Stimulated activated CD4-positive, alpha-beta T cell treated with anti-CD3 and anti-CD28 coated beads, Interleukin-4, amount 100 ng/mL, for 4 hours (primary cell): ENCODE measurements around the gene SULF2.

Source experiments
- DNase-seq, 2 experiments: peaks; one replicate each; pipeline ENCODE4 v3.0.0-alpha.2; 2020

The SULF2 gene

GRCh38 chr20:47682028-47682783 lies 103.1 kb downstream of the SULF2 start:
- no peak for DNase-seq

GRCh38 chr20:47680804-47681529 lies 104.3 kb downstream of the SULF2 start:
- DNase-seq: no peak

- DNase-seq: no peak
Observed at GRCh38 chr20:47679462-47679861, 105.8 kb downstream of the SULF2 start.

- DNase-seq: no peak
Observed at GRCh38 chr20:47678536-47678935, 106.7 kb downstream of the SULF2 start.

- DNase-seq: peak; percentile 49 to 60
Observed at GRCh38 chr20:47677635-47678453, 107.4 kb downstream of the SULF2 start.

- DNase-seq: no peak
Observed at GRCh38 chr20:47676912-47677634, 108.2 kb downstream of the SULF2 start.

GRCh38 chr20:47676219-47676721 lies 109.0 kb downstream of the SULF2 start:
- no peak for DNase-seq

GRCh38 chr20:47675190-47676142 lies 109.8 kb downstream of the SULF2 start:
- DNase-seq: no peak

- no peak for DNase-seq
Observed at GRCh38 chr20:47674686-47675085, 110.6 kb downstream of the SULF2 start.

GRCh38 chr20:47674145-47674544 lies 111.1 kb downstream of the SULF2 start:
- no peak for DNase-seq

- no peak for DNase-seq
Observed at GRCh38 chr20:47673671-47673955, 111.7 kb downstream of the SULF2 start.

- DNase-seq: no peak
Observed at GRCh38 chr20:47672886-47673670, 112.2 kb downstream of the SULF2 start.

GRCh38 chr20:47672166-47672565 lies 113.1 kb downstream of the SULF2 start:
- no peak for DNase-seq

GRCh38 chr20:47670913-47671312 lies 114.4 kb downstream of the SULF2 start:
- DNase-seq: no peak

- DNase-seq: no peak
Observed at GRCh38 chr20:47669927-47670890, 115.1 kb downstream of the SULF2 start.

- no peak for DNase-seq
Observed at GRCh38 chr20:47669489-47669888, 115.8 kb downstream of the SULF2 start.

GRCh38 chr20:47669152-47669425 lies 116.2 kb downstream of the SULF2 start:
- DNase-seq: no peak

- DNase-seq: no peak
Observed at GRCh38 chr20:47668313-47669151, 116.7 kb downstream of the SULF2 start.
